Measurements from ENCODE around the gene NXPH1.

NXPH1 gene

DNA sequence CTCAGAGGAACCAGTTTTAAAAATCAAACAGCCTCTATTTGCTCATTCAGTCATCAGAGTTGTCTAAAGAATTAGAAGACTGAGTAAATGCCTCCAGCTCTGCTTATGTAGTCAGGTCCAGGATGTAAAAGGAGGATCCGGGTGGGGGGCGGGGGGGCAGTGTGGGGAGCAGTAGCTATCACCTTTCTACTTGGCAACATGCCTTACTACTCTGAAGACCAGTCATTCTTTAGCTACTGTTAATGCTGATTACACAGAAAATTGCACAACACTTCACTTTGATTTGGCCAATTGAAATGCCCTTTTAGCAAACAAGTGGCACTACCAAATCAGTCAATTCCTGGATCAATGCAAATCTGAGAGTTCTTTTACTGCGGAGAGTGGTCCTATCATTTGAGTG, 164.2 kb downstream of the NXPH1 start:
- DNase-seq (ENCODE audit: low read depth), result no peak

DNA sequence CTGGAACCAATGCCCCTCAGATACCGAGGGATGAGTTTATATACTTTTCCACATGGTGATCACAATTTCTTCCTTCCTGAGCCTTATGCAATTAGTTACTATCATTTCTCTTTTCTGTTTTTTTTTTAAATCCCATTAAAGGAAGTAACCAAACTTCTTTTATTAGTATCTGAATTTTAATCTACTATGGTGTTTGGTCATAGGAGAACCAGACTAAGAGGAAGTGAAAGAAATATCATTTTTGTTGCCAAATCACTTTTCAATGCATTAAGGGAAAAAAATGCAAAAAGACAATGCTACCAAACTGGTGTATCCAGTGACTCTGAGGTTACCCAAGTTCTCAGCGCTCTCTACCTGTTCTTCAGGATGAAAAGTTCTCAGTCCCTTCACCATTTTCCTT, 167.7 kb downstream of the NXPH1 start:
- no peak for DNase-seq (ENCODE audit: low read depth)

DNA sequence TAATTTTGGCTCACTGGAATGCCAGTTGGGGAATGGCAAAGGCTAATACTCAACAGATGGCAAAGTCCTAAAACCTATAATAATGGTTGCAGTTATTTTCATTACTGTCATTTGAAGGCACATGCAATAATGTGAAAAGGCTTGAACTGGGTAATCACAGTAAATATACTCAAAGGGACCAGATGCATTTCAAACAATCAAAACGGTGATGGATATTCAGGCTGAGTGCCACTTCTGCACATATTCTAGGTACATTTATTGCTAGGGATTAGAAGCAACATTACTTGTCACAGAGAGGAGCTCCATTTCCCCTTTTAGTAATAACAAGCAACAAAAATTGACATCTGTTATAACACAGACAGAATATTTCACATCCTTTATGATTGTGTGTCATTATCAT, 171.8 kb downstream of the NXPH1 start:
- DNase-seq (ENCODE audit: low read depth), result no peak

DNA sequence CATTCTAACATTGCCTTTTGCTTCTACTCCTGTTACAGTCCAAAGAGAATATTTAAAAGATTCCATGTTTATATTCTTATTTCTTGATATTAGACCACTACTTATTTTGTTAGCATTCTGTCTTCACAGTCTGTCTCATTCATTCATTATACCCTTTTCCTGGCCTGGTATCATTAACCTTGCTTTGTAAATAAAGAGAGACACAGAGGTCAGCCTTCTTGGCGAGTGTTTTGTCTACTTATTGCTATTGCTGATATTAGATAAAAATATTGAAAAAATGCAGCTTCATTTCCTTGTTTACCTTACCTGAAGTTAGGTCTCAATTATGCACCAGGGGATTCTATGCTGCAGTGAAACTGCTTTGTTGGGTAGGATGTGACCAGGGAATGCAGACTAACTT, 179.2 kb downstream of the NXPH1 start:
- no peak for DNase-seq (ENCODE audit: low read depth)

DNA sequence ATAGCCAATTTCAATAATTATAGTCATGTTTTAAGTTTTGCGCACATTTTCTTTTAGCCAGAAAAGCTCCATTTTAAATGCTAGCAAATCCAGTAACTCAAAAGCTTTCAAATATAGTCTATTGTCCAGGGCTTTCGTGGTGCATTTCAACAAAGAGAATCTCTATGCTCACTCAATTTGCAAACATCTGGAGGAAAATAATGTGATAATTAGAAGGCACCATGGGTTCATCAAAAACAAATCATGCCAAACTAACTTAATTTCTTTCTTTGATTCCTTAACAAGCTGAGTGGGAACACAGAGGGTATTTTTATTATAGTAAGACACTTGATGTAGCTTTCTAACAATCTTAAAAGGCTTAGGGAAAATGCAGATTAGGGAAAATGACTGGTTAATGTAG, 179.8 kb downstream of the NXPH1 start:
- no peak for DNase-seq (ENCODE audit: low read depth)

DNA sequence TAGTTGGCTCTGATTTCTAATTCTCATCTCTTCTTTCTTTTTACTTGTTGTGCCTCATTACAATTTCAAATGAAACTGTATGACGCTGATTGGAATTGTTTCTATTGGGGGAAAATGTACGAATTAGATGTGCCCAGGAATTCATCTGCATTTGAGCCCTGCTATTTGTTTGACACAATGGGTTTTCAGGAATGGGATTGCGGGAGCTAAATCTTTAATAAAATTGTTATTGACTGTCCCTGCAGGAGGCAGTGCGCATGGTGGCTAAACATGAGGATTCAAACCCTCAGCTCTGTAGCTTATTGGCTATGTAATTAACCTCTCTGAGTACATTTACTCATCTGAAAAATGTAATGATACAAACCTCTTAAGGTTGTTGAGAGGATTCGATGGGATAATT, 181.6 kb downstream of the NXPH1 start:
- no peak for DNase-seq (ENCODE audit: low read depth)

DNA sequence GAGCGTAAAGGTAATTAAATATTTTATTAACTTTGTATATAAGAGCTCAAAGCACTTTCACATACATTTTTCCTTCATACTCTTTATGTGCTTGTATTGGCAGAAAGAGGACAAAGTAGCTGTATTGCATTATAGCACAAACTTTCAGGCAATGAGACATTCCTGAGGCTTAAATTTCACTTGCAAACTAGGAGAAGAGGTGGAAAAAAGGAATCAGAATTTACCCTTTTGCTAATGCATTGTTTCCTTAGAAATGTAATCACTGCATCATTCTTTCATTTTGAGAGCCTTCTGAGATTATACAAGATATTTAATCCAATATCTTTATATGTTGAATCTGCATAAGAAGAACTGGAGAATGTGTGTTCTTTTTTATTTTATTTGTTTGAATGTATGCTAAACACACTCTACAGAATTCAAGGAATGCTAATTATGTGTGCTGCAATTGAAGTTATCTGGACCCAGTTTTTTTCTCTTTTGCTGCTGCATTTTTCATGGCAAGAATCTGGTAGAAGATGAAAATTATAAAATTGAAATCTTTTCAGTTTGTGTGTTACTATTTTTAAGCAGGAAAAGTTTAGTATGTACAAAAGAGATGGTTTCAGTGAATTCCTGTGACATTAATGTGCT, 185.1 kb downstream of the NXPH1 start:
- no peak for DNase-seq (ENCODE audit: low read depth)

DNA sequence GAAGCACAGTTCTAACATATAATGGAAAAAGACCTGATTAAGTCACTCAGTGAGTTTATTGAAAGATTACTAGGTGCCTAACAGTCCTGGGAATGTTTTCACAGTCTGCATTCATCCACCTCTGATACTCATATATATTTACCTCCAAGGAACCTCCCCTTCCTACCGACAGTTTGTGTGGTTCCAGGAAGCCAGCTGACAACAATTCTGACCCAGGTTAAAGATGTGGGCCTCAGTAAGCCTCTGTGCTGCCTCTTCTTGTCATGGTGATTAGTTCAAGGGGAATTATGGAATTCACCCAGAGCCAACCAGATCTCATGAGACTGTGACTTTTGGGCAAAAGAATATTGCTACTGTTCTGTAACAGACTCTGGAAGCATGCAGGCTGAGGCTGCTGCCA, 186.8 kb downstream of the NXPH1 start:
- no peak for DNase-seq (ENCODE audit: low read depth)

DNA sequence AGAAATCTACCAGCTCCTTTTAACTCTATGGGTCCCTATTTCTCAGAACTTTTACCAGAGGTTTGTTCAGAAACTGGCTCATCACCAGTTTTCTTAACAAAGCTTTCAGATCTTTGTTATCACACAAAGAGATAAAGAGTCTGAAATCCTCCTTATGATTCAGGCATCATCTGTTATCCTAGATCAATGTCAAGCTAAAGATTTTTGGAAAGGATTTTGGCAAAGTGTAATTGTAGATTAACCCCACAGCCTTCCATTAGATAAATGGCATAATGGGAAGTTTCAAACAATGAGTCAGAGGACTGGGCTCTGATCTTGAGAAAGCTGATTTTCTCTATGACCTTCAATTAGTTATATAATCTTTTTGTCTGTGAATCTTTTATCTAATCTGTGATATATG, 192.2 kb downstream of the NXPH1 start:
- no peak for DNase-seq (ENCODE audit: low read depth)

DNA sequence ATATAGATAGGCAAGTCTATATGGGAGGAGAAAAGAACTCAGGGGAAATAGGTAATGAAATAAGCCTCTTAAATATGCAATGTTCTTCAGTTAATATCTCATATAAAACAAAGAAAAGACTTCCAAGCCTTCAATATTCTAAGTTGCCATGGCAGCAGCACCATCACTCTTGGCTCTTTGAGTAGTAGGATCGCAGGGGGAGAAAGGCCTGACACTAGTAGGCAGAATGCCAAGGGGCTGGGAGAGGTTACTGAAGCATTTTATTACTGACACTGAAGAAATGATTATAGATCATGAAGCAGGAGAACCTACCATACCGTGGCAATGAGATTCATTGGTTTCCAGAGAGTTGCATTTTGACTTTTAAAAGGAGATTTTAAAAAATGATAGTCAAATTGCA, 193.9 kb downstream of the NXPH1 start:
- DNase-seq (ENCODE audit: low read depth), result no peak

DNA sequence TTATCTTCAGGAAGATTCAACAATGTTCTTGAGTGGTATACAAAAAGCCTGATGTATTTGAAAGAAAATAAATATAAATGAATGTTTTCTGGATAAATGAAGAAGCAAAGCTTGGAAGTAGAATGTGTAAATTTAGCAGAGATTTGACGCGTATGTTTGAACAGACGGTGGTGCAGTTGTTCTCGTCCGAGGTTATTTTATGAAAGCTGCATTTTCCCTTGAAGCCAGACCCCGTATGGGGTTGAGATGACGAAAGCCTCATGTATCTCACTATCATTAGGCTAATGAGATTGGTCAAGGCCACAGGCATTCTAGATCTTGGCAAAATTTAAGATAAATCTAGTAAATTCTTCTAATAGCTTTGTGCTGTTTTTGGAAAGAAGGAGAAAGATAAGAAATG, 195.2 kb downstream of the NXPH1 start:
- DNase-seq (ENCODE audit: low read depth), result no peak

DNA sequence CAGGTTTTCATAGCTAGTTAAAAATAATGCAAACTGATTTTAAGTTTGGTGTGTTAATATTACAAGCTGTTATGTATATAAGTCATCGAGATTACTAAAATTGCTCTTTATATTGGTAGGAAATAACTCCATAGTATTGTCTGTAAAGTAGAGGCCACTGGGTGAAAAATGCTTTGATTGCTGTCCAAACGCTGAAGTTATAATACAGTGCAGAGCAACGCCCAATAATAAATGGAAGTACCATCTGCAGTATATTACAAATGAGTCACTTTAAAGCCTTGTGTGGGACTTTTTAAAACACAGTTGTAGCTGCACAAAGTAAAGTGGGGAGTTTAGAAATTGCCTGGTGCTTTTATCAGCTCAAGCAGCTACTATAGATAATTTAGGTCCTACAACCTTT, 196.1 kb downstream of the NXPH1 start:
- DNase-seq (ENCODE audit: low read depth), result no peak

DNA sequence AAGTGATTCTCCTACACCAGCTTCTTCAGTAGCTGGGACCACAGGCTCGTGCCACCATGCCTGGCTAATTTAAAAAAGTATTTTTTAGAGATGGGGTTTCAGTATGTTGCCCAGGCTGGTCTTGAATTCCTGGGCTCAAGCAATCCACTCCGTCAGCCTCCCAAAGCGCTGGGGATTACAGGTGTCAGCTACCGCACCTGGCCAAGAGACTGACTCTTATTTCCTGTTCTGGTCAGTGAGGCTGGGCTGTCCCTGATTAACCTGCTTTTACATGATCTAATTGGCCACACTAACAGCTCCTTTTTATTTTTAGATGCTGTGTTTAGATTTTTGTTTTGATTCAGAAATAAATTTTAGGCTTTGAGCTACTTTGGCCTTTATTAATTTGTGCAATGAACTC, 203.9 kb downstream of the NXPH1 start:
- DNase-seq (ENCODE audit: low read depth), result no peak

DNA sequence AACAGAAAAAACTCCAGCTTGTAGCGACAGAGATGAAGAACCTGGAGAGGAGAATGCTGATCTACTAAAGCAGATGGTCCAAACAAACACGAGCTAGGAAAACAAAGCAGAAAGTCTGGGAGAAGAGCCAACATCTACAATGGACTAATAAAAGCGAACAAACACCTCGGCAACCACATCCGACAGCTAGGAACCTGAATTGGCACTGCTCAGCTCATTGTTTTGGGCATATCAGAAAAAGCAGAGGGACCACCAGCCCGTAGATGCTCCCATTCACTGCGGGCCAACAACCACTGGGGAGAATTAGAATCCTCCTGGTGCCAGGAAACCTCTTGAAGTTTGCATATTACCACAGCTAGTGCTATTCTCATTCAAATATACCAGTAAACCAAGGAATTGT, 204.7 kb downstream of the NXPH1 start:
- DNase-seq (ENCODE audit: low read depth), result no peak

DNA sequence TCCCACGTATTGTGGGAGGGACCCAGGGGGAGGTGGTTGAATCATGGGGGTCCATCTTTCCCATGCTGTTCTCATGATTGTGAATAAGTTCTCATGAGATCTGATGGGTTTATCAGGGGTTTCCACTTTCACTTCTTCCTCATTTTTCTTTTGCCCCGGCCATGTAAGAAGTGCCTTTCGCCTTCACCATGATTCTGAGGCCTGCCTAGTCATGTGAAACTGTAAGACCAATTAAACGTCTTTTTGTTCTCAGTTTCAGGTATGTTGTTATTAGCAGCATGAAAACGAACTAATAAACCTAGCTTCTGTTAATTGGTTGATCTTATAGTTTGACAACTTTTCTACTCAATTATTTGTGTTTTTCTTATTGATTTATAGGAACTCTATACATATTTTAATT, 206.3 kb downstream of the NXPH1 start:
- no peak for DNase-seq (ENCODE audit: low read depth)

DNA sequence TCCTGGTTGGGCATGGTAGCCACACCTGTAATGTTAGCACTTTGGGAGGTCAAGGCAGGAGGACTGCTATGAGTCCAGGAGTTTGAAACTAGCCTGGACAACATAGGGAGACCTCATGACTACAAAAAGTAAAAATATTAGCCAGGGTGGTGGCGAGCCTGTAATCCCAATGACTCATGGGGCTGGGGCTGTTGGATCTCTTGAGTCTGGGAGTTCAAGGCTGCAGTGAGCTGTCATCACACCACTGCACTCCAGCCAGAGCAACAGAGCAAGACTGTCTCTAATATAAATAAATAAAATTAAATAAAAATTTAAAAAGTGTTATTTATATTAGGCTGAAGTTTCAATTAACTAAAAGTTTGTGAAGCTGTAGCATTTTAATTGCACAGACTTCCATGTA, 207.3 kb downstream of the NXPH1 start:
- no peak for DNase-seq (ENCODE audit: low read depth)

DNA sequence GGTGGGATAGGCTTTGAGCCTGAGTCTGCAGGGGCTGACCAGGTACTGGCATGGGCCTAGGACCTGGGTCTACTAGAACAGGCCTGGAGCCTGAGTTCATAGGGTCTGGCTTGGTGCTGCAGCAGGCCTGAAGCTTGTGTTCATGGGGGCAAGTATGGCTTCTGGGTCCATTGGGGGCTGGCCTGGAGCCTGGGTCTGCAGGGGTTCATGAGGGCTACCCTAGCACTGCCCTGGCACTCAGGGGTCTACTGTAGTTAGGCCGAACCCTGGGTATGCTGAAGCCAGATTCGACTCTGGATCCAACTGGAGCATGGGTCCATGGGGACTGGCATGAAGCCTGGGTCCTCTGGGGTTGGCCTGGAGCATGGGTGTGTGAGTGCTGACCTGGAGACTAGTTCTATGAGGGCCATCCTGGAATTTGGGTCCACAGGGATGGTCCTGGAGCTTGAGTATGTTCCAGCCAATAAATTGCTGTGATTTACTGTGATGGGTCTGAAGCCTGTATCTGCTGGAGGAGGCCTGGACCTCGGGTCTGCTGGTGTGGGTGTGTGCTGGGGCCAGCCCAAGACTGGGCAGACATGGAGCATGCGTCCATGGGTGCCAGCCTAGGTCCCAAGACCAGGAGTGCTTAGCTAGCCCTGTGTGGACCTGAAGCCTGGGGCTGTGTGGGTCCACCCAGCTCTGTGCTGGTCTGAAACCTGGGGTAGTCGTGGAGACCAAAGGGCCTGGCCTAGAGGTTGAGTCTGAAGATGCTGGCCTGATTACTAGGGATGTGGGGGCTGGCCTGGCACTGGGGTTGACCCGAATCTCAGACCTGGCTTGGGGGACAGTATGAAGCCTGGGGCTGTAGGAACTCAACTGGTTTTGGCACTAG, 235.5 kb downstream of the NXPH1 start:
- no peak for DNase-seq (ENCODE audit: low read depth)

DNA sequence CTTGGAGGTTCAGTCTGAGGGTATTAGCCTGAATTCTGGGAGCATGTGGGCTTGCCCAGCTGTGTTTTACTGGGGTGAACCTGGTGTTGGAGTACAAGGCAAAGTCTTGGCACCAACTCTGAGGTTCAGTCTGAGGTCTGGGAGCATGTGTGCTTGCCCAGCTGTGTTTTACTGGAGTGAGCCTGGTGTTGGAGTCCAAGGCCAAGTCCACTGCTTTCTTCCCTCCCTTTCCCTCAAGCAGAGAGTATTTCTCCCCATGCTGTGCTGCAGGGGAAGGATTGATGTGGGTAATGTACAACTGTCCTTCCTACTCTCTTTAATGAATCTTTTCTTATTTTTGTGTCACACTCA, 236.1 kb downstream of the NXPH1 start:
- no peak for DNase-seq (ENCODE audit: low read depth)

DNA sequence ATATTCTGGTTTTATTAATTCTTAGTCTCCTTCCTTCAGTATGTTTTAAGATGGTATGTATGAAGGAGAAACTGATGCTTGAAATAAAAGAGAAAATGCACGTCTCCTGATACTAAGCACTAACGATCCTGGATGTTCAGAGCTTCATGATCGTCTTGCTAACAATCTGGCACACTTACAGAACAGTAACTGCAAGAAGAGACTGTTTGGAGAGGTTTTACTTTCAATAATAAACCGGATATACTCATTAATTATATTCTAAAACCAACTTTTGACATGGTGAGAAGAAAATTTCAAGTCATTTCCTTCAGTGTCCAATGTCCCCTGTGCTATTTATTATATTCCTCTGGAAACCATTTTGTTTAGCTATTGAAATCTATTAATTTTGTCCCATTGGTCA, 251.0 kb downstream of the NXPH1 start:
- DNase-seq (ENCODE audit: low read depth), result no peak

DNA sequence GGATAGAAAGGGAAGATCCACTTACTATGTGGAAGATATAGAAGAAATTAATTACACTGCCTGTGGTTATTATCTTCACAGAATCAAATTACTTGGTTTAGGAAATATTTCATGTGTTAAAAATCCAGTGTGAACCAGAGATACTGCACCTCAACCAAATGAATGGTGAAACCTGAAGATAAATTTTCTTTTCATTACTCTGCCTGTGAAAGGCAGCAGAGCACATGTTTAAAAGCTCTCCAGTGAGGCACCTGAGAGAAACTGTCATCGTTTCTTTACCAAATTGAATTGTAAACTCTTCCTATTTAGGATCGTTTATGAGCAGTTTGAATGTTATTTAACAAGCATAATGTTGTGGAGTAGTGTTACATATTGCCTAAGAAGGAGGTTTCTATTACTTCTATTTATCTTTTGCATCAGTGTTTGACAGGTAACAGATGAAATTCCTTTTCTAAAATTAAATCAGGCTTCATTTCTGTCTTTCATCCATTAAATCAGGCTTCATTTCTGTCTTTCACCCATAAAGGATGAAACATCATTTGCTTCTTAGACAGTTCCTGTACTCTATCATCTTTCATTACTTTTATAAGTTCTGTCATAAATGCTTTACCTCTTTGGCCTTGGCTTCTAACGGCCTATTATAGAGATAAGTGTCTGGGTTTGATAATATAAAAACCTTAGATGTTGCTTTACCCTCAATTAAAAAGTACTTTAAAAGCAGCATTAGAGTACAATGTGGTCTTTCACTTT, 266.6 kb downstream of the NXPH1 start:
- no peak for DNase-seq (ENCODE audit: low read depth)

DNA sequence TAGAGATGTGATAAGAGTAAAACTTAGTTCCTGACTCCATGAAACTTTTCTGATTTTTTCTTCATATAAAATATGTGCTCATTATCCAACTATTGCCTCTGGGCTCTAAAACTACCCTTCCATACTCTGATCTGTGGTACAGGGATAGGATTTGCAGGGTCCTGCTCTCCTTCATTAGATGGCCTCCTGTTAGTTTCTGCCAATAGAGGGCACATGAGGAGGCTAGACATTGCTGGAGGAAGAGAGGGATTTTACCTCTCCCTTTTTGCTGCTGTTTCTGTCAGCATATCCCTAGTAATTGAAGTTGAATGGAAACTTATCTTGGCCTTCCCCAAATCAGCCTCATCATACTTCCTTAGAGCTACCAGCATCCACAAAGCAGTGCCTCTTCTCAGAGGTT, 269.4 kb downstream of the NXPH1 start:
- DNase-seq (ENCODE audit: low read depth), result no peak

DNA sequence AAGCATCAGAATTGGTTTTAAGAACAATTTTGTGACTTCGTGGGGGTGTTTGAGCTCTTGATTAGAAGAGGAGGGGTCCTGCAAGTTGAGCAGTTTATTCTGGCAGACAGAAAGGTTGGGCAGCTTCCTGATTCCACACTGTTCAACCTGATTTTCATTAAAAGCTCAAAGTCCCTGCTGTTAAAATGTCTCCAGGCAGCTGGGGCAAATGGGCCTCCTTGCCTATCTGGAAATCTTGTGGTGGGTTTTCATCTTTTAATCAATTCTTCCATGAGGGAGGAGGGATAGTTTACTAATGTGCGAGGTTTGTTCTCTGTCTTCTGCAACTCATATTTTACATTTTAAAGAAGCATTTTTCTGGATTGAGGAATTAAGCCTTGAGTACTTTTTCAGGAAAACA, 276.7 kb downstream of the NXPH1 start:
- DNase-seq (ENCODE audit: low read depth), result no peak

DNA sequence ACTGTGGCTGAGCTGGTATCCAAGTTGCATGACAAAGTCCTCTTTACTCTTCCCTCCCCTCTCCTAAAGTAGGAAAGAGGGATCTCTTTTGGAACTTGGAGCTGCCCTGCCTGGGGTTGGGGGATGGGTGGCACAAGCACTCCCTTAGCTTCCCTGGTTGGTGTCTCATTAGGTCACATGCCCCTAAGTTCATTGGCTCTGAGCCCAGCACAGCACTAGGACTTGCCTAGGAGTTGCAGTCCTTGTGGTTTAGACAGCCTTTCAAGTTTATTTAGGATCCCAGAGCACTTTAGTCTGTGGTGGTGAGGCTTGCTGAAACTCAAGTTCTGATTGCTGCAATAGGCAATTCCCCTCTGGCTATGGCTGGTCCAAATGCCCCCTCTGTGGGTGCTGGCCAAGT, 281.4 kb downstream of the NXPH1 start:
- no peak for DNase-seq (ENCODE audit: low read depth)
